Cardiac fibroblast (primary cell): ENCODE data around the gene SERGEF.
A peak's percentile ranks its signal among the peaks of the same experiment; 100 is the strongest.

Source experiments
- DNase-seq, 2 donors: peaks; one replicate each; pipeline versions ENCODE4 v3.0.0 to v3.0.0-alpha.2; 2010; ENCODE audit warnings: low read depth in 2 of 2
- H3K4me3 ChIP-seq, 2 donors: replicated peaks in 1 of 2; 1 replicate in 1 of 2; 2 replicates in 1 of 2; pipeline ENCODE4 v1.5.1; 2011; ENCODE audit warnings: low read depth in 2 of 2, low read length in 2 of 2, mild to moderate bottlenecking in 2 of 2, moderate library complexity in 1 of 2
- TF ChIP-seq, protein P1 (sequence below): IDR thresholded peaks from one replicate; pipeline ENCODE4 v1.5.1; 2011; ENCODE audit warnings: low read depth, mild to moderate bottlenecking, low read length, inconsistent platforms

The SERGEF gene

DNA sequence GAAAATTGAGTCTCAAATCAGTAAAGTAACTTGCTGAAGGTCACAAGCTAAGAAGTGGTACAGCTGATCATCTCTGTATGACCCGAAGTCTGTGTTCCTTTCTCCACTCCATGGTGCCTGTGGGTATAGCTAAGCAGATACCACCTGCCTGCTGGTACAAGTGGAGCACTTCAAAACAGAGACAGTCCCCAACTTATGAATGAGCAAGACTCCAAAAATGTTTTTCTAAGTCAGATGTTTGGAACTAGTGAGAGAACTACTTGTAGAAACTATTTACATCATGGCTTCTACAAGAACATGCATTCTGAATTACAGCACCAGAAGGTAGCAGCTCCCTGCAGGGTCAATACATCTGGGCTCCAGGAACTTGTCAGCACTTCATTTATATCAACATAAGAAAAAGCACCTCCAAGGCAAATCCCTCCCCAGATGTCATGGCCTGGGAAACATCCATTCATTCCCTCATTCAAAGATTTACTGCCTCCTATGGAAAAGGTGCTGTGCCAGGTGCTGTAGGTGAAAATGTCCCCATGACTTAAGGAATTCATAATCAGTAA is 94.7 kb downstream of the SERGEF start:
- no peak for DNase-seq
- H3K4me3 ChIP-seq, result no peak overlapping the region
- TF ChIP-seq, protein P1, sequence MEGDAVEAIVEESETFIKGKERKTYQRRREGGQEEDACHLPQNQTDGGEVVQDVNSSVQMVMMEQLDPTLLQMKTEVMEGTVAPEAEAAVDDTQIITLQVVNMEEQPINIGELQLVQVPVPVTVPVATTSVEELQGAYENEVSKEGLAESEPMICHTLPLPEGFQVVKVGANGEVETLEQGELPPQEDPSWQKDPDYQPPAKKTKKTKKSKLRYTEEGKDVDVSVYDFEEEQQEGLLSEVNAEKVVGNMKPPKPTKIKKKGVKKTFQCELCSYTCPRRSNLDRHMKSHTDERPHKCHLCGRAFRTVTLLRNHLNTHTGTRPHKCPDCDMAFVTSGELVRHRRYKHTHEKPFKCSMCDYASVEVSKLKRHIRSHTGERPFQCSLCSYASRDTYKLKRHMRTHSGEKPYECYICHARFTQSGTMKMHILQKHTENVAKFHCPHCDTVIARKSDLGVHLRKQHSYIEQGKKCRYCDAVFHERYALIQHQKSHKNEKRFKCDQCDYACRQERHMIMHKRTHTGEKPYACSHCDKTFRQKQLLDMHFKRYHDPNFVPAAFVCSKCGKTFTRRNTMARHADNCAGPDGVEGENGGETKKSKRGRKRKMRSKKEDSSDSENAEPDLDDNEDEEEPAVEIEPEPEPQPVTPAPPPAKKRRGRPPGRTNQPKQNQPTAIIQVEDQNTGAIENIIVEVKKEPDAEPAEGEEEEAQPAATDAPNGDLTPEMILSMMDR, result no peak

DNA sequence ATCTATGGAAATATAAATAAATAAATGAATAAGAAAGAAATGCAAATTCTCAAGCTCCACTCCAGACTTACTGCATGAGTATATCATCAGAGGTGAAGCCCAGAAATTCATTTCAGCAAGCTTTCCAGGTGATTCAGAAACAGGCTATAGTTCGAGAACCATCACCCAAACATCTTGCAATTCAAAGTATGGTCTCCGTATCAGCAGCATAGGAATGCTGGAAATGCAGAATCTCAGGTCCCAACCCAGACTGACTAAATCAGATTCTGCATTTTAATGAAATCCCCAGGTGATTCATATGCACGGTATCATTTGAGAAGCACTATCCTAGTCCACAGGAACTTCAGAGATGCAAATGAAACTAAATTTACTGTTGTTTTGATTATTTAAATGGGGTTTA is 95.3 kb downstream of the SERGEF start:
- no peak overlapping the region for H3K4me3 ChIP-seq
- no peak for DNase-seq
- TF ChIP-seq, protein P1, result no peak

DNA sequence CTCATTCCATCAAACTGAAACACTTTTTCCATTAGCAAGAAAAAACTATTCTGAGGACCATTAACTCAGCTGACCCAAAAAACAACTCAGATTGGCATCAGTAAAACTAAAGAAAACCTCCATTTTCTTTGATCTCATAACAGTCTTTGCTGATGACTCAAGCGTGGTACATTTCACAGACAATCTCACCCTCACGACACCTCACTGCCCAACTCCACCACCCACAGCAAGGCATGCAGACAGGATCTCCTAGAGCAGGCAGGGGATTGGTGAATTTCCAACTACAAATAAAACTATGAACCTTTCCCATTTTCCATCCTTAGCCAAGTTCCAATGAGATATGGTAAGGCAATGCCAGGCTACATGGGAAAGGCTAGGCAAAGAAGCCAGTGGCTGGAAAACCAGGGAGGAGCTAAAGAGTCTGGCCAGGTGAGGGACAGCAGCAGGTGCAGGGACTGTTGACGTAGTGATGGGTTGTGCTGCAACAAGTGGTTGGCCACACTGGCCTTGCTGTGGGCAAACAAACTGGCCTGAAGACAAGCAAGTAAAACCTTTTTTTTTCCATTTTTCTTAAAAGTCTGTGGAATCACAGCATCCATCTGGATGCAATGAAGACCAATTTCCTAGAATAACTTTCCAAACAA is 97.2 kb downstream of the SERGEF start:
- TF ChIP-seq, protein P1, result no peak
- no peak overlapping the region for H3K4me3 ChIP-seq
- DNase-seq, result no peak

DNA sequence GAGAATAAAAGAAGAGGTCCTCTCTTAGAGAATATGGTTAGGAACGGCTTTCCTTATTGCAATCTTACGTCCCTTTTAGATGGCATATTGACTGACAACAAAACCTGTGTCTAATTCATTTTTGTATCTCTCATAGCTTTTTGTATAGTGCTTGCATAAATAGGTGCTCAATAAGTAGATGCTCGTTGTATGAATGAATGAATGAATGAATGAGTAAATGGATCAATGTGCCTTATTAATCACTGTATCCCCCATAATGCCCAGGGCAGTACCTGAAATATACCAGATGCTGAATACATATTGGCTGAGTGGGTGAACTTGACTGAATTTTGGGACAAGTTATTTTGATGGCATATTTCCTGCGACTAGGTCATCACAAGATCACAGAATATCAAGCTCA is 97.9 kb downstream of the SERGEF start:
- H3K4me3 ChIP-seq, result no peak overlapping the region
- TF ChIP-seq, protein P1, result no peak
- no peak for DNase-seq

DNA sequence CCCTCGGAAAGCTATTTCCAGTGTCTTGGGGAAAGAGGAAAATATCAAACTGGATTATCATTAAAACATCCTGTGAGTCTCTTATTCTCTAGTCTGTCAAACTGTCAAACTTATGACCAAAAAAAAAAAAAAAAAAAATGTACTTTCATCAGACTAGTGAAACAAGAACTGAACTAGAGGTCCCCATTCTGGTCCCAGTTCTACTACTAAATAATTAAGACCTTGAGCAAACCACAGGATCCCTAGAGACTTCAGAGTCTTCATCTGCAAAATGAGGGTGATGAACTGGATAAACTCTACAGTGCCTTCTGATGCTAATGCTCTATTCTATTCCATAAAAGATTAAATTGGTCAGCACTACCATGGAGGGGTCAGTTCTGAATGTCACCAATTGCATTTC is 105.8 kb downstream of the SERGEF start:
- no peak for DNase-seq
- no peak overlapping the region for H3K4me3 ChIP-seq
- TF ChIP-seq, protein P1, result no peak

DNA sequence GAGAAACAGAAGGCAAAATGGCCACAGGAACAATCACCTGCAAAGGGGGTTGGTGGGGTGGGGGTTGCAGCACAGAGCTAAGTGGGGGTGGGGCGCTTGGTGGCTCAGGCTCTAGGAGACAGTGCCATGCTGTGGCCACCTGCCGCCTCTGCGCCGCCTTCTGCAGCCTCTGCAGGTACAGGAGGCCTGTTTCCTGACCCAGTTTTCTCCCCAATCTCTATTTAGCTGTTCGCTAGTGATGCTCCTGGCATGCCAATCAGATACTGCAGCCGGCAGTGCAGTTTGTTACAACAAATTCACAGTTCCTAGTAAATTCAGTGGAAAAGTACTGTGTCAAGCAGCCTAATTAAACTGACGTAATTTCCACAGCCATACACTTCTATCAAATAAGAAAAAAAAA is 106.4 kb downstream of the SERGEF start:
- TF ChIP-seq, protein P1, result peak; percentile 10
- no peak for DNase-seq
- H3K4me3 ChIP-seq, result no peak overlapping the region

DNA sequence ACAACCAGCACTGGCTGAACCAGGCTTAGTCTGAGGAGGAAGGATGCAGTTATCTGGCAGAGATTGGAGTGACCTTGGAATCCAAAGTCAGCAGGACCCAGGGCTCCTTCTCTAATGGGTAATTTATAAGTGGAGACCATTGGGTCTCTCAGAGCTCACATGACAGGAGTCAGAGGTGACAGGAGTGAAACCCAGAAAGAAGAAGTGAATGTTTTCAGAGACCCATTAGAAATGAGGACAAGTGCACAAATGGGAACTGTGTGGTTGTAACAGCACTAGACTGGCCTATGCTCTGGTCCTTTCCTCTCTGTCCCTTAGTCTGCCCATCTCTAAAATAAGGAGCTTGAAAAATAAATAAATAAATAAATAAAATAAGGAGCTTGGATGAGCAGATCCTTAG is 107.4 kb downstream of the SERGEF start:
- TF ChIP-seq, protein P1, result no peak
- no peak for DNase-seq
- H3K4me3 ChIP-seq, result no peak overlapping the region
